ENCODE measurements around the gene LTBP2.

The LTBP2 gene

DNA sequence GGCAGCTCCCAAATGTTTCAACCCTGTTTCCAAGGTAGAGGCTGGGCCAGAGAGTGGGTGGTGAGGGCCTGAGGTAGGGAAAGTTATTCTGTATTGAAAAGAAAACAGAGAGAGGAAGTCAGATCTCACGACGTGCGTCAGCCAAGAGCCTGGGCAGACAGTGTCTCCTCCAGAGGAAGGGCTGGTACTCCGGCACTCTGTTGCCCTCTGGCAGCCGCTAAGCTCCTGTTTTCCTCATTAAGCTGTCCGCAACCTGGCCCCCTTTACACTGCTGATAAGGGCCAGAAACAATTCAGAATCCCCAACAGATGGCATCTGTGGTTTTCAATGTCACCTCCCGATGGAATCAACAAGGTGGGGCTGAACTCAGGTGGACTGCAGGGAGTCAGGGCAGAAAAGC is 26.0 kb upstream of the LTBP2 start:
- peak; percentile 74 for DNase-seq (ENCODE audit: low spot score)

DNA sequence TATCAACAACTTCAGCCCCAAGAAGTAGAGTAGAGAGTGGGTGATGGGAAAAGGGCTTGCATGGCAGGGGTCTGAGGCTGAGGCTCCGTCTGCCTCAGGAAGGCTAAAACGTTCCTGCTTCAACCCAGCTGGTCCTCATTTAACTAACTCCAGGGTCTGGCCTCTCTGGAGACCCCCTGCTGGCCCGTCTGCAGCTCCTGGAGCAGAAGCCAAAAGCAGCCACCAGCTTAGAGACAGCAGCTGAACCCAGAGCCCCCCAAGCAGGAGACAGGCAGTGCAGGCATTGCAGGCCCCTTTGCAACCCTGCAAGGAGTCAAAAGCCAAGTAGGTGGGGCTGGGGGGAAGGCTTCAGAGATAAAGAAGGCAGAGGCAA is 25.1 kb upstream of the LTBP2 start:
- DNase-seq (ENCODE audit: low spot score): no peak

DNA sequence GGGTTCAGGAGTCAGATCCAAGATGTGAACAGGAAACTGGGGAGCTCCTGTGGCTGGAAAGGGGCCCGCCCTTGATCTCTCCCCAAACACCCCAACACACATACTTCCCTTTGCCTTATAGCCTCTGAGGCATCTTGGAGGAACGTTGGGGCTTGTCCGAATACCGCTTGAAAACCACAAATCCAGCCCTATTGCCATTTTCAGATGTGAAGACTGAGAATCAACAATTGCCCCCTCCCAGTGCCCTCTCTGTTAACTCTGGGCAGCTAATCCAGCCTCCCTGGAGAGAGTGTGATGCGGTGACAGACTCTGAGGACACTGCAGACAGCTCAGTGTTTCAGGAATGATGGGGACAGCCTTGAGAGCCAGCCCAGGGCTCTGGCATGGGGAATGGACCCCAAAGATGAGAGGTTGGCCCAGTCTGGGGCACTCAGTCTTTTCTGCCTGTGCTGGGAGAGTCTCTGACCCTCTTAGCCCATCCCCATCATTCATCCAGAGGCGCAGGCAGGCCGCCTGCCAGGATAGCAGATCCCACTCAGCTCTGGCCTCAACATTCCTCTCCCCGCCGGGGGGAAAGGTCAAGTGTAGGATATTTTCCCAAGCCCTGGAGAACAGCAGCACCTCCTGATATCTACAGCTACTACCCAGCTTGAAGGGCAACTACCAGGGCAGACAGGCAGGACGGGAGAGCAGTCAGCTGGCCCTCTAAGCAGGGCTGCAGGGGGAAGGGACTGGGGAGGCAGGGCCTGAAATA is 24.6 kb upstream of the LTBP2 start:
- DNase-seq (ENCODE audit: low spot score): no peak

DNA sequence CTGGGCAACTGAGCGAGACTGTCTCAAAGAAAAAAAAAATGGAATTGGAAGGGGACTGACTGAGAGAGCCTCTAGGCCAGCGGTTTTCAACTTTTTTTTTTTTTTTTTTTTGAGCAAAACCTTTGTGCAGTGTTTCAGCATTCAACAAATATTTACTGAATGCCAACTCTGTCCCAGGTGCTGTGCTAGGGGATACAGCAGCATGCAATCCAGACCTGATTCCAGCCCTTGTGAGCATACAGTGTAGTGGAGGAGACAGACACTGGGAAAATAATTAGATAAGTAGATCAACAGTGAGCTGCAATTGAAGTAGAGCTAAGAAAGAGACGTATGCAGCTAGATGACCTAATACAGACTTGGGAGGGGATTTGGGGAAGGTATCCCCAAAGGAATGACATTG is 23.8 kb upstream of the LTBP2 start:
- no peak for DNase-seq (ENCODE audit: low spot score)

DNA sequence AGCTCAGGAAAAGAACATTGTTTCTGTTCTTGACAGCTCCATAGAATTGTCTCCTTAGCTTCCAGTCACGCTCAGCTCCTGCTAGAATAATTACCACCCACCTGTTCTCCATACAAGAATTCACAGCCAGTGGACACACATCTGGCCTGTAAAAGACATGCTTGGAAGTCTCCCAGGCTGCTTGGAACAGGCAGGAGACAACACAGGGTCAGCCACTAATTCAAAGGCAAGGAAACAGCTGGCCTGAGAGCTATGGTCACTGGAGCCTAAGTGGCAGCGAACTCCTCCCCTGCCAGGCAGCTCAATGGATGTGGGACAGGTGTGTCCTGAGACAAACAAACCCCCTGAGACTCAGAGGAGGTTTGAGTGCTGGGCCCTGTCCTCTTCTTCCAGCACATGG is 22.9 kb upstream of the LTBP2 start:
- DNase-seq (ENCODE audit: low spot score): no peak

DNA sequence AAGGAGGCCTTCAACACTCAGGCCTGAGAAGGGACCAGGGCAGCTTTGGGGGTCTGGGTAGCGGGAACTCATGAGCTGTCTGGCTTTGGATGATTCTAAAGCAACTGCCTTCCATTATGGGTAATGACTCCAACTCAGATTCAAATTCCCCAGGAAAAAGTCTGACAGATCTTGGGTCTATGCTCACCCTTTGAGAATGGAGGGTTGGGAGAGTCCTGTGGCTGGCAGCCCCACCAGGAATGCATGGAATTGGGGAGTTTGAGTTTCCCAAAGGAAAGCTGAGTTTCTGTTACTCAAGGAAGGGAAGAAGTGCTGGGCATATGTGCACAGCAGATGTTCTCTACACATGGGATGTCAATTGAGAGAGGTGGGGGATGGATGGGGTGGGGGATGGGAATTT is 22.4 kb upstream of the LTBP2 start:
- DNase-seq (ENCODE audit: low spot score): no peak

DNA sequence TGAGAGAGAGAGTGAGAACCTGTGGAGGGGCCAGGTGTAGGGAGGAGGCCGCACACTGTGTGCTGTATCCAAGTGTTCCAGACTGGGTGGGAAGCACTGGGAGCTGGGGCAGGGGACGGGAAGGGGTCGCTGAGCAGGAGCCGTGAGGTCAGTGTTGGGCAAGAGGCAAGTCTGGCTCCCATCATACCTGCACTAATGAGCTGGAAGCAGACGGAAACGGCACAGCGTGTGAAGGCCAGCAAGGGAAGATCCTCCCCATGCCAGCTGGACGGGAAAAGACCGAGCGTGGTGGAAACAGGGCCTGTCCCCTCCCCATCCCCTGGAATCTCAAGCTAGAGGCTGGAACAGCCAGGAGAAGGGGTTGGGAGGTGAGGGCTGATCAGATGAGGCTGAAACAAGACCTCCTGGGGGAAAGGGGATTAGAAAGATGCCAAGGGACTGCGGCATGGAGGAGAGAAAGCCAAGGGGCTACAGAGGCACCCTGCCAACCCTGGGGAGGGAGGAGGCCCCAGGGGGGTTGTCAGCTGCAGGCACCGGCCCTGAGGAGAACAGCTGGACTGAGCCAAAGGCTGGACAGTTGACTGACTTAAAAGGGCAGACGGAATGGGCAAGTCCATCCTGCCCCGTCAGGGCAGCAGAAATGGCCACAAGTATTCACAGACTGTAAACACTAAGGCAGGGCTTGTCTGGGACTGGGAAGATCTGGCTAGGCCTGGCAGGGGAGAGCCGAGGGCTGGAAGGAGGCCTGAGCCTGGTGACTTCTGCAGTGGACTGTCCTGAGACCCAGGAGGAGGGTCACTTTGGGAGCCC is 19.0 kb upstream of the LTBP2 start:
- DNase-seq (ENCODE audit: low spot score): no peak

DNA sequence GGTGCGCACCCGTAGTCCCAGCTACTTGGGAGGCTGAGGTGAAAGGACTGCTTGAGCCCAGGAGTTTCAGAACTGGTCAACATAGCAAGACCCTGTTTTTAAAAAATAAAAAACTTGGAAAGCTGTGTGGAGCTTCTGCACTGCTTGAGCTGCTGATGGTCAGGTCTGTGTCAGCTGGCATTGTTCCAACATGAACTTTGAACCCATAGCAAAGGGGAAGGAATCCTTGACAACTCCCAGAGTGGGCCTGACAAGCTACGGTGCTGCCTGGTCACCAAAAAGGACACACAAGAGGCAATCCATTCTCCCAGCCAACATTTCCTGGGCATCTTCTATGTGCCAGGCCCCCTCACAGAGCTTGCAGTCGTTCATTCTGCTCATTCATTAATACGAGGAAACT is 16.4 kb upstream of the LTBP2 start:
- no peak for DNase-seq (ENCODE audit: low spot score)

DNA sequence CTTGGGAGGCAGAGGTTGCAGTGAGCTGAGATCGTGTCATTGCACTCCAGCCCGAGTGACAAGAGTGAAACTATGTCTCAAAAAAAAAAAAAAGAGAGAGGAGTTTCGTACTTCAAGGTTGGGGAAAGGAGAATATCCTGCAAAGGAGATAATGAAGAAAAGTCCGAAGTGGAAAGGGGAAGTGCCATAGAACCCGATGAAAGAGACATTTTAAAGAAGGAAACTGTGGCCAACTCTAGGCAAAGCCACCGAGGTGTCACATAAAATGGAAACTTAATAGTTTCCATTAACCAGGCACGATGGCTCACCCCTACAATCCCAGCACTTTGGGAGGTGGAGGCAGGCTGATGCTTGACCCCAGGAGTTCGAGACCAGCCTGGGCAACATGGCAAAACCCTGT is 15.0 kb upstream of the LTBP2 start:
- no peak for DNase-seq (ENCODE audit: low spot score)

DNA sequence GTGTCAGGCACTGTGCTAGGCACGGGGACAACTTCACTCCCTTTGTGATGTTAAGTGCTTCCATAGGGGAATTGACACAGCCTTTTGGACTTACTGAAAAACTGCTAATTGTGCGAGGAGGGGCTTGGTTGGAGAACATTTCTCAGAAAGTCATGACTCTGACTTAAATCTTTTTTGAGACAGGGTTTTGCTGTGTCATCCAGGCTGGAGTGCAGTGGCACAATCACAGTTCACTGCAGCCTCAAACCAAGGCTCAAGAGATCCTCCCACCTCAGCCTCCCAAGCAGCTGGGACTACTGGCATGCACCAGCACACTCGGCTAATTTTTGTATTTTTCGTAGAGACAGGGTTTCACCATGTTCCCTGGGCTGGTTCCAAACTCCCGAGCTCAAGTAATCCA is 10.2 kb upstream of the LTBP2 start:
- DNase-seq (ENCODE audit: low spot score): no peak

DNA sequence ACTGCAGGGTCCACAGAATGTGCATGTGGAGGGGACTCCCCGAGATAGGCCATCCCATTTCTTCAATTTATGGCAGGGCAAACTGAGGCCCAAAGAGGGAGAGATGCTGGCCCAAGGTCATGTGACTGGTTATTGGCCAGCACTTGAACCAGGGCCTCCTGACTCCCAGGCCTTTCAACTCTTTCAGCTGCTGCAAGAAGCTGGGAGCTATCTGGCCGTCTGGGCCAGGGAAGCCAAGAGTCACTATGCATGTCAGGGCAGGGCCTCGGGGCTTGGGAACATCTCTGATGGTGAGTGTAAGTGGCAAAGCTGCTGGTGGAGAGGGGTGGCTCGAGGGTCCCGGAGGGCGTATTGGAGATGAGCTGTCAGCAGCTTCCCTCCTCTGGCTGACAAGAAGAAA is 9.5 kb upstream of the LTBP2 start:
- DNase-seq (ENCODE audit: low spot score): no peak

DNA sequence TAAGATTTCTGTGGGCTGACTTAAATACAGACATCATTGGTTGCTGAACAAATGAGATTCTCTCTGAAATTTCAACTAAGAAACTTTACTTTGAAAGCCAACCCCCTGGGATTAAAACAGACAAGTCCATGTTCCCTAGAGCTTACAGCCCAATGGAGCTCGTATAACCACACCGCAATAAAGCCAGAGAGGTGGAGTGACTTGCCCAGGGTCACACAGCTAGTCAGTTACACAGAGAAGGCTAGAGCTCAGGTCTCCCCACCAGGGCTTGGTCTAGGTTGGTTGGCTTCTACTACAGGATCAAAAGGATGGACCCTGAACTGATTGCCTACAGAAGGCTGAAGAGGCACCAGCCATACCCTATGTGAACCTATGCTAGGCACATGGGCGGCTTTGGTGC is 8.9 kb upstream of the LTBP2 start:
- DNase-seq (ENCODE audit: low spot score): no peak

DNA sequence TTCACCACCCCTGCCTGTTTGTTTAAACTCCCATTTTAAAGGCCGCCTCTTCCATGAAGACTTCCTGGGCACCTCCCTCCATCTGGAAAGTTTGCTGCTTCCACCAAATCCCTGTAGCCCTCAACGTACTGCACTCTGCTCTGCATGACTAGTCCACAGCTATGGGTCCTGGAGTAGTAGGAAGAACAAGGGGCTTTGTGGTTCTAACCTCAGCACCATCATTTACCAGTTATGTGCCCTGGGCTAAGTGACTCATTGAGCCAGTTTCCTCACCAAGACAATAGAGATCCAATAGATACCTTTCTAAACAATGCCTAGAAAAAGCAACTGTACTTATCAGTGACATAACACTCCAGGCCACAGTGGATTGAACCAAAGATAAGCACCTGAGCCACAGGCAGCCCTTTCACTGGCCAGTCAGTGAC is 8.5 kb upstream of the LTBP2 start:
- DNase-seq (ENCODE audit: low spot score): no peak

DNA sequence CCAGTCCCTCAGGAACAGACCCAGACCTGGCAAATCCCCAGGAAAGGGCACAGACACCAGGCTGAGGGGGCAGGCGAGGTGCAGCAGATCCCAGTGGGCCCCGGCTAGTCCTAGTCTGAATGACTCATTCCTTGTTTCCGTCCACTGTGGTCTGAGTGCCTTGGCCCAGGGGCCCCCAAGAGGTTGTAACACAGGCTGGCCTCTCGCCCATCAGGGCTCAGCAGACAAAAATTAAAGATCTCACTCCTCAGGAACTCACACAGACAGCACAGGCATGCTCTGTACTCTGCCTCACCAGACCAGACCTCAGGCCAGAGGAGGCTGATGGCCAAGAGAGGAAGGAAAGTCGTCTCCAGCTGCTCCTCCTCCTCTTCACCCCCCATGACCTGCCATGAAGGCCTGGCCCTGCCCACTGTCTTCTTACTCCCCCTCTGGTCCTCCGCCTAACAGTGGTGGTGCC is 7.7 kb upstream of the LTBP2 start:
- no peak for DNase-seq (ENCODE audit: low spot score)

DNA sequence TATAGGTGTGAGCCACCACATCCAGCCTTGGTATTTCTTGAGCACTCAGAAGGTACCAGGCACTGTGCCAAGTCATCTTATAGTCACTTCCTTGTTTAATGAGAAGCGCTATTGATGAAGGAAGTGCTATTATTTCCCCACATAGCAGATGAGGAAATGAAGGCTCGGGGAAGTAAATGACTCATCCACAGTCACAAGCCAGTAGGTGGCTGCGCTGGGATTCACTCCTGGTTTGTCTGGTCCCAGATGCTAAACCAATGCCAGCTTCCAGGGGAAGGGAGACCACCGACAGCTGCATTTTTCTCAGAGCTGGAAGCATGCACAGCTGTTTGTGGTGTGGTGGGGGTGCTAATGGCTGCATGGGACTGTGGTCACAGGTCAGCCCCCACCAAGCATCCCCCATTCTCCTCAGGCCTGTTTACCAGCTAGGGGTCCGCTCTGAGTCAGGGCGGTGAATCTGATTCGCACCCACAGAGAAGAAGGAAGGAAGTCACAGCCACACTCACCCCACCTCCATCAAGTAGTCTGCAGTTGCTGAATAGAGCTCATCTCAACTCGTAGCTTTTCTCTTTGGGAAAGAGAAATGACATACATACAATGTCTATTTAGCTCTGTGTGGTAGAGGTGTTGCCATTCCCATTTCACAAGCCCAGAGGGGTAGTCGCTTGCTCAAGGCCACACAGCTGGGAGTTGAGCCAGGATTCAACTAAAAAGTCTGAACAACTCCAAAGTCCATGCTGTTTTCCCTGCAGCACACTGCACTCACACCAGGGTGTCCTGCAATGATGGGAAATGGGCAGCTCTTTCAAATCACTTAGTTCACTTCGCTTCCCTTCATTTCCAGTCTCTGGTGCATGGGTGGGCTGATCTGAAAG is 6.3 kb upstream of the LTBP2 start:
- DNase-seq (ENCODE audit: low spot score): no peak

DNA sequence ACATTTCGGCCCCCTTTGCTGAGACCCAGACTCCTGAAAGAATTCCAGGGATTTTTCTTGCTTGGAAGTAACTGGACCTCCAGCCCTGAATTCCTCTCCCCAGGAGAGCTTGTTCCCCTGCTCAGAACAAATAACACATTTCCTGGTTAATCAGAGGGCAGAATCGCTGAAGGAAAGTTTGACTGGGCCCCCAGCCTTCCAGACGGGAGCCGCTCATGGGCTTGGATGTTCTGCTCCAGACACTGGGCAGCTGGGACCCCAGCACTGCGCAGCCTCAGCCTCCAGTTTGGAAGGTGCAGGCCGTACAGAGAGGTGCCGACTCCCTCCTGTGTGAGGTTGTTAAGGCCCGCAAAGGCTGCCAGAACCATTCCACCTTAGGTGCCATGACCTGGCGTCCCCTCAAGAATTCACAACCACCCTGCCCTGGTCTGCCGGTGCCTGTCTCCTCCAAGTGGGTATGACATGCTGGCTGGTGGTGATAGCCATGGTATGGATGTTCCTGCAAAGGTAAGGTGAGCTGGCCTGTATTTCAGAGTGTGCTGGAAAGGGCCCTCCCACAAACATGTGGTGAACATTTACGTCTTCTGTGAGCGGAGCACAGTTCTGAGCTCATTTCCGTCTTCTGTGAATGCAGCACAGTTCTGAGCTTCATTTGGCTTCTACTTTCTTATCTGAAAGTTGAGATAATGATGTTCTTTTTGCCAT is 5.1 kb upstream of the LTBP2 start:
- DNase-seq (ENCODE audit: low spot score): no peak

DNA sequence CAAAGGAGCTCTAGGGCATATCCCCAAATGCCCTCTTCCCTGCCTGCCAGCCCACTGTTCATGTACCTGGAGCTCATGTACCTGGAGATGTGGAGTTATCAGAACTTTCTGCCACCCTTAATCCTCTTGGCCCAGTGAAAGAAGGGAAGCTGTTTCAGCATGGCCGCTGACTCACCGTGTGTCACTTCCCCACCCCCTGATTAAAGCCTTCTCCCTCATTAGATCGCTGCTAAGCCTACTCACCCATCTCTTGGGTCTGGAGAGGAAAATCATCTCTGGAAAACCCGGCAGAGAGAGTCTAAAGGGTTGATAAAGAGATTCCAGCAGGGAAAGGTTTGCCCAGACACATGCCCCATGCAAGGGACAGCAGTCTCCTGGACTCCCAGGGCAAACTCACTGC is 4.5 kb upstream of the LTBP2 start:
- DNase-seq (ENCODE audit: low spot score): no peak

DNA sequence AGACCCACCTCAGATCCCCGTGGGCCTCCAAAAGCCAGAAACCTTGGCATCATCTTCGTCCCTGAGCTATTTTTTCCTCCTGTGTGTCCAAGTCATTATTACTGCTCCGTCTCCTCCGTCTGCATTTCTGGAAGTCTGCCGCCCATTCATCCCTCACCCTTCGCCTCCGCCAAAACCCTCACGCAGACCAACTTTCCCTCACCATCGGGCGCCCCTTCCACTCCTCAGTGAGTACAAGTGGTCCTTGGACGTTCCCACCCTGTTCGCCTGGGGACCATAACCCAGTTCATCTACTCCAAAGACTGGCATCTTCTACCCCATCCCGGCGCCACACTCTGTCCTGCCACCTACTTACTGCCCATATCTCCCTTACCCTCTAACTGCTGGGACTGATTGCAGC is 3.7 kb upstream of the LTBP2 start:
- no peak for DNase-seq (ENCODE audit: low spot score)

DNA sequence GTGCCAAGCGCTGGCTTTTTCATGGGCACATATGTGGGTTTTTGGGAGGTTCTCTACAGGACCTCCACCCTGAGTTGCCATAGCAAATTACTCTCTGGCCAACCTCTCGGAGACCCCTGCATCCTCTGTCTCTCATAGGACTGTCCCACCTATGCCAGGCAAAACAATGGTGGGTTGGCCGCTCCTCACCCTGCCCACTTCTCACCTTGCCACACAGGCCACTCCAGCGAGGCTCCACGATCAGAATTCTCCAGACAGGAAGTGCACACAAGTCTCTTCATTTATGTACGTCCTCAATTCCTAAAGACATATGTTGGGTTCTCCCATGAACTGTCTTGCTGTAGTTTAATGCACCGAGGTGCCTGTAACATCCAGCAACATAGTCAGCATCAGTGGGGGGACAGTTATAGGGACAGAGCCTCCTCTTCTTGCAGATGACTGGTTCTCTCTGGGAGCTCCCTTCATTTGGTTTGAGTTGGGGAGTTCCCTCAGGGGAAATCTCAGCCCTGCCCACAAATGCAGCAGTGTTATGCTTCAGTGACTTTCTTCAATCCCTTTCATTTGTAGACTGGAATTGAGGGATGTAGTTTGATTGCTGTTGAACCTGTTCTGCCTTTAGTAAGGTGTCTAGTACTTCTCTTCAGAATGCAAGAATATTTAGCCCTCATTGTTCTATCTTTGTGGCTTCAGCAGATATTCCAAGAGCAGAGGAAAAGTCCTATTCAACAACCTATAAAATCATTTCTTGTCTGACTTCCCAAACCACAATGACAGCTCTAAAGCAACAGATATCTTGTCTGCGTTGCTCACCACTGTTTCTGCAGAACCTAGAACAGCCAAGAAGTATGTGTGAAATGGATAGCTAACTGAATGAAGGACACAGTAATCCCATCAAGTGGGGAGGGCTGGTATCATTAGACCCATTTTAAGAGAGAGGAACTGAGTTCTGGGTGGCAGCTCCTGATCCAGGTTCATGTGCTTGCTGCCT is 2.8 kb upstream of the LTBP2 start:
- DNase-seq (ENCODE audit: low spot score): no peak

DNA sequence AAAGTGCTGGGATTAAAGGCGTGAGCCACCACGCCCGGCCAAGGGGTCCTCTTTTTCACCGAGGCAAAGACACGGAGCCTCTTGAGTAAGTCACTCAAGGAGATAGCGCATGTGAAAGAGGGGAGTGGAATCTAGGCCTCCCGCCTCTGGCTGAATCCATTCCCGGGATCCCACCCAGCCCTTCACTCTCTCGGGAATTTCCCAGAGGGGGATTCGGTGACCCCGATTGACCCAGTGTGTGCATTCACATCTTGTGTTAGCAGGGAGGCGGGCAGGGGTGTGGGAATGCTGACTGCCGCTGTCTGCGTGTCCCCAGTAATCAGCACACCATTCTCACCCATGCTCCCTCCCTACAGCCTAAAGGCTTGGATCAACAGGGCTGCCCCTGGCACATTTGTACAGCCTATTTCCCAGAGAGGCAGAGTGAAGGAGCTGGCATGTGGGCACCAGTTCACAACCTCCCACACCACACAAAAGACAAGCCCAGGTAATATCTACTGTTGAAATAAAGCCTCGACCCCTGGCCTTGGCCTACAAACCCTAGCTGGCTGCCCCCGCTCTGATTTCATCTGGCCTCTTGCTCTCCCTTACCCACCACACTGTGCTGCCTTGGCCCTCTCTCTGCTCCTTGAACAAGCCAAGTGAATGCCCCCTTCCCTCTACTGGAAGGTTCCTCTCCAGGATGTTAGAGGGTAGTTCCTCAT is 1.3 kb upstream of the LTBP2 start:
- no peak for DNase-seq (ENCODE audit: low spot score)

All from D341Med (cell line).